Activated B cell treated with CpG ODN at 0.5 μM for 24 hours (primary cell): ENCODE results near the gene CEP72. TPM values are rescaled to one million over a fixed set of nuclear protein-coding genes. Genes with fewer than 3 reads are reported as not detected.

Experiments used
- total RNA-seq: library from RNA; stranded (reverse); gene quantifications from 2 replicates; pipeline ENCODE4 v1.2.3, GENCODE V29; 2022

CEP72 gene
- total RNA-seq, 1 donor from 2014 or later = 17.4 TPM

Other genes with a start within 250 kb of the CEP72 start
- 75.9 and 79.6 TPM in 2 replicates for gene EXOC3, start 169.2 kb upstream of the CEP72 start, total RNA-seq
- gene SLC9A3, start 87.9 kb upstream of the CEP72 start, total RNA-seq = 0.20 and 0.42 TPM in 2 replicates
- 0.04 TPM in 1 of 2 replicates, not detected in the other for gene TPPP, start 81.0 kb downstream of the CEP72 start, total RNA-seq
- 0.07 and 0.09 TPM in 2 replicates for gene ZDHHC11B, start 172.4 kb downstream of the CEP72 start, total RNA-seq
- gene ZDHHC11, start 238.6 kb downstream of the CEP72 start, total RNA-seq = 0.78 and 1.6 TPM in 2 replicates